ENCODE measurements around the gene PHF13. TPM values are rescaled to one million over a fixed set of nuclear protein-coding genes. Genes with fewer than 3 reads are reported as not detected.

PHF13 gene
- total and polyA plus RNA-seq, 10 donors, result 3.4 to 14.0 (median 9.2) TPM

- TF ChIP-seq POLR2A (IDR thresholded peaks at IDR 0.05), result no peak
- WGBS, 5 donors, result 86 to 94% (median 91%) methylated on average over 14 of the region's 14 CpGs
- Histone ChIP-seq H3K36me3 (no peaks in the 10 kb centered on the region), H3K27me3 (replicated peaks in 1 of 7) (no peaks in the 10 kb centered on the region), H3K4me1 (peaks cover 18 to 50% (median 37%) of the 10 kb centered on the region in 6 donors), H3K4me3 (peak overlapping the region in 3 of 8 donors; percentile 76 to 92 (median 90)), H3K9me3 (no peaks in the 10 kb centered on the region), H3K27ac (peak overlapping the region in 7 of 8 donors; percentile 90 to 98 (median 96))
- peak; percentile 80 for DNase-seq
- intact Hi-C loops (cut with DNase I; ENCODE audit: low total_unique reads), result loop anchor here (10.0 kb wide), 1 partner anchor 46 kb away; the partner anchor contains the start of gene THAP3
These were observed 34.7 kb upstream of the PHF13 start for GRCh38 chr1:6578624-6579373.

GRCh38 chr1:6579374-6580118 lies 34.0 kb upstream of the PHF13 start, which contains the start of gene ZBTB48:
ZBTB48 (plus strand) TSS chr1:6579994; CDS start chr1:6580610, 616 bp downstream.
- intact Hi-C loops (cut with DNase I; ENCODE audit: low total_unique reads), result loop anchor here (10.0 kb wide), 1 partner anchor 45 kb away; the partner anchor contains the start of gene THAP3
- Histone ChIP-seq H3K36me3 (no peaks in the 10 kb centered on the region), H3K27me3 (replicated peaks in 1 of 7) (no peaks in the 10 kb centered on the region), H3K9me3 (no peaks in the 10 kb centered on the region), H3K27ac (peak within 1 kb of the TSS; percentile 86 to 98 (median 95)), H3K4me3 (peak within 1 kb of the TSS; percentile 73 to 92 (median 88)), H3K4me1 (peaks cover 18 to 57% (median 44%) of the 10 kb centered on the region in 6 donors)
- peak; percentile 47 to 90 (median 84) for TF ChIP-seq POLR2A (IDR thresholded peaks at IDR 0.05)
- TF ChIP-seq CTCF (IDR thresholded peaks at IDR 0.05 in 8 of 11, conservative IDR thresholded peaks at IDR 0.05 in 3 of 11), result peak in 3 of 11 experiments; percentile 20 to 32 (median 22)
- TF ChIP-seq POLR2AphosphoS5 (IDR thresholded peaks at IDR 0.05), result peak; percentile 99
- WGBS, 5 donors, result 14 to 21% (median 19%) methylated on average over 50 to 58 of the region's 58 CpGs
- peak; percentile 100 for DNase-seq

GRCh38 chr1:6580119-6580592 lies 33.4 kb upstream of the PHF13 start:
- H3K4me1 ChIP-seq, result peaks cover 18 to 63% (median 49%) of the 10 kb centered on the region in 6 donors
- TF ChIP-seq POLR2AphosphoS5 (IDR thresholded peaks at IDR 0.05) (no peak), CTCF (IDR thresholded peaks at IDR 0.05 in 8 of 11, conservative IDR thresholded peaks at IDR 0.05 in 3 of 11) (peak in 1 of 11 experiments; percentile 3)
- WGBS, 5 donors, result 0 to 2% (median 0%) methylated on average over 10 to 30 of the region's 30 CpGs
- H3K27me3 ChIP-seq (replicated peaks in 1 of 7), result no peaks in the 10 kb centered on the region
- H3K9me3 ChIP-seq, result no peaks in the 10 kb centered on the region
- intact Hi-C loops (cut with DNase I; ENCODE audit: low total_unique reads), result no loop called here
- no peak for DNase-seq
- peaks cover 0 to 1% (median 0%) of the 10 kb centered on the region in 6 donors for H3K36me3 ChIP-seq
- peak overlapping the region; percentile 86 to 98 (median 95) for H3K27ac ChIP-seq
- H3K4me3 ChIP-seq, result peak overlapping the region; percentile 73 to 92 (median 88)

- peak; percentile 83 for DNase-seq
- TF ChIP-seq POLR2A (IDR thresholded peaks at IDR 0.05) (no peak), CTCF (IDR thresholded peaks at IDR 0.05 in 8 of 11, conservative IDR thresholded peaks at IDR 0.05 in 3 of 11) (no peak), POLR2AphosphoS5 (IDR thresholded peaks at IDR 0.05) (no peak)
- peaks cover 18 to 70% (median 50%) of the 10 kb centered on the region in 6 donors for H3K4me1 ChIP-seq
- H3K9me3 ChIP-seq, result no peaks in the 10 kb centered on the region
- intact Hi-C loops (cut with DNase I; ENCODE audit: low total_unique reads), result no loop called here
- 30 to 40% (median 32%) methylated on average over 10 to 19 of the region's 19 CpGs for WGBS, 5 donors
- peak overlapping the region; percentile 73 to 92 (median 88) for H3K4me3 ChIP-seq
- H3K27me3 ChIP-seq (replicated peaks in 1 of 7), result no peaks in the 10 kb centered on the region
- peak overlapping the region; percentile 86 to 98 (median 95) for H3K27ac ChIP-seq
- peaks cover 0 to 8% (median 0%) of the 10 kb centered on the region in 6 donors for H3K36me3 ChIP-seq
These were observed 32.7 kb upstream of the PHF13 start for GRCh38 chr1:6580593-6581409.
